ENCODE data around the gene LIN28B.

LIN28B gene

GRCh38 chr6:105024803-105025202, 67.9 kb downstream of the LIN28B start:
- no peak overlapping the region for H3K4me3 ChIP-seq
- TF ChIP-seq, protein P1, sequence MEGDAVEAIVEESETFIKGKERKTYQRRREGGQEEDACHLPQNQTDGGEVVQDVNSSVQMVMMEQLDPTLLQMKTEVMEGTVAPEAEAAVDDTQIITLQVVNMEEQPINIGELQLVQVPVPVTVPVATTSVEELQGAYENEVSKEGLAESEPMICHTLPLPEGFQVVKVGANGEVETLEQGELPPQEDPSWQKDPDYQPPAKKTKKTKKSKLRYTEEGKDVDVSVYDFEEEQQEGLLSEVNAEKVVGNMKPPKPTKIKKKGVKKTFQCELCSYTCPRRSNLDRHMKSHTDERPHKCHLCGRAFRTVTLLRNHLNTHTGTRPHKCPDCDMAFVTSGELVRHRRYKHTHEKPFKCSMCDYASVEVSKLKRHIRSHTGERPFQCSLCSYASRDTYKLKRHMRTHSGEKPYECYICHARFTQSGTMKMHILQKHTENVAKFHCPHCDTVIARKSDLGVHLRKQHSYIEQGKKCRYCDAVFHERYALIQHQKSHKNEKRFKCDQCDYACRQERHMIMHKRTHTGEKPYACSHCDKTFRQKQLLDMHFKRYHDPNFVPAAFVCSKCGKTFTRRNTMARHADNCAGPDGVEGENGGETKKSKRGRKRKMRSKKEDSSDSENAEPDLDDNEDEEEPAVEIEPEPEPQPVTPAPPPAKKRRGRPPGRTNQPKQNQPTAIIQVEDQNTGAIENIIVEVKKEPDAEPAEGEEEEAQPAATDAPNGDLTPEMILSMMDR (IDR thresholded peaks at IDR 0.05), result no peak
- intact Hi-C loops (cut with DNase I; ENCODE audit: low total_unique reads), result no loop called here
- H3K4me1 ChIP-seq, result no peaks in the 10 kb centered on the region
- no peak overlapping the region for H3K27ac ChIP-seq
- H3K36me3 ChIP-seq, result no peaks in the 10 kb centered on the region
- DNase-seq, result no peak
- H3K27me3 ChIP-seq, result no peaks in the 10 kb centered on the region
- H3K9me3 ChIP-seq, result no peaks in the 10 kb centered on the region

GRCh38 chr6:105028898-105029297, 72.0 kb downstream of the LIN28B start:
- H3K36me3 ChIP-seq, result no peaks in the 10 kb centered on the region

DNA sequence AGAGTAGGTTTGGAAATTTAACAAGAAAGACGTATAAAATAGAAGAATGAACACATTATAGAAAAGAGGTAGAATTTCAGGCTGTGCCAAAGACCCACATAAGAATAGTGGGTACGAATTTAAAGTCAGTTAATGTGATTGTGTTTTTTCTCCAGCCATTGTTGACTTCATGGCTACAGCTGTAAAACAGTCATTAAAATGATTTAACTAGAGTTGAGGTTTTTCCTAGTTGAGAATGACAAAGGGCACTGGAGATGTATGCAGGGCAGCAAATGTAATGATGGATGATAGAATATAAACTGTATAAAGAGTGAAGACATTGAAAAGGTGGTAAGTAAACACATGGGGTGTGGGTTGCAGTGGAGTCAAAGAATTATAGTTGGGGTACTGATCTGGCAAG, 72.7 kb downstream of the LIN28B start:
- no peaks in the 10 kb centered on the region for H3K9me3 ChIP-seq
- H3K27ac ChIP-seq, result no peak overlapping the region
- no peaks in the 10 kb centered on the region for H3K4me1 ChIP-seq
- no peaks in the 10 kb centered on the region for H3K36me3 ChIP-seq
- TF ChIP-seq, protein P1 (IDR thresholded peaks at IDR 0.05), result no peak
- no peaks in the 10 kb centered on the region for H3K27me3 ChIP-seq
- intact Hi-C loops (cut with DNase I; ENCODE audit: low total_unique reads), result no loop called here
- H3K4me3 ChIP-seq, result no peak overlapping the region
- no peak for DNase-seq

More at GRCh38 chr6:105028898-105029297, 72.0 kb downstream of the LIN28B start:
- Histone ChIP-seq H3K4me3 (no peak overlapping the region), H3K27me3 (no peaks in the 10 kb centered on the region), H3K27ac (no peak overlapping the region), H3K4me1 (no peaks in the 10 kb centered on the region), H3K9me3 (no peaks in the 10 kb centered on the region)
- TF ChIP-seq, protein P1 (IDR thresholded peaks at IDR 0.05), result no peak
- DNase-seq, result no peak
- intact Hi-C loops (cut with DNase I; ENCODE audit: low total_unique reads), result no loop called here

- Histone ChIP-seq H3K27ac (no peak overlapping the region), H3K9me3 (no peaks in the 10 kb centered on the region), H3K36me3 (no peaks in the 10 kb centered on the region), H3K4me1 (no peaks in the 10 kb centered on the region), H3K4me3 (no peak overlapping the region), H3K27me3 (no peaks in the 10 kb centered on the region)
- TF ChIP-seq, protein P1 (IDR thresholded peaks at IDR 0.05), result no peak
- intact Hi-C loops (cut with DNase I; ENCODE audit: low total_unique reads), result no loop called here
- no peak for DNase-seq
Measured at GRCh38 chr6:105034470-105034869, 77.6 kb downstream of the LIN28B start.

- no peaks in the 10 kb centered on the region for H3K4me1 ChIP-seq
- no peaks in the 10 kb centered on the region for H3K36me3 ChIP-seq
- no peaks in the 10 kb centered on the region for H3K9me3 ChIP-seq
- H3K27me3 ChIP-seq, result no peaks in the 10 kb centered on the region
- no peak for DNase-seq
- TF ChIP-seq, protein P1 (IDR thresholded peaks at IDR 0.05), result no peak
- intact Hi-C loops (cut with DNase I; ENCODE audit: low total_unique reads), result no loop called here
- H3K4me3 ChIP-seq, result no peak overlapping the region
- no peak overlapping the region for H3K27ac ChIP-seq
Measured at GRCh38 chr6:105035299-105035698, 78.4 kb downstream of the LIN28B start.

DNA sequence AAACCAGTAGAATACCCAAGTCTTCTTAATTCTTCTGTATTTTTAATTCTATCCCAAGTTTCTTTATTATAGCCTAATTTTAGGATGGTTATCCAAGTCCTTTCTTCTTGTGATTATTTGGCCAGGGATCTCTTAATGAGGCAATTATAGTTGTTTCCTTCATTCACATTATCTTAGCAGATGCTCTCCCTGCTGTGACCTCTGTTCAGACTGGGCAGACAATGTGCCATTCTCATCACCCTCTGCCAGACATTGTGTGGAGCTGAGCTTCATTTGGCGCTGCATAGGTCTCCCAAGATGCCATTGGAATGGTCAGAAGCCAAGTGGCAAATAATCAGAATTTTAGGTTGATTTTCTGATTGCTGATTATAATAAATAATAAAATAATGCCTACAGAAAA, 79.4 kb downstream of the LIN28B start:
- no peaks in the 10 kb centered on the region for H3K27me3 ChIP-seq
- TF ChIP-seq, protein P1 (IDR thresholded peaks at IDR 0.05), result no peak
- H3K27ac ChIP-seq, result no peak overlapping the region
- no peaks in the 10 kb centered on the region for H3K9me3 ChIP-seq
- H3K4me3 ChIP-seq, result no peak overlapping the region
- no peaks in the 10 kb centered on the region for H3K36me3 ChIP-seq
- H3K4me1 ChIP-seq, result no peaks in the 10 kb centered on the region
- no peak for DNase-seq
- intact Hi-C loops (cut with DNase I; ENCODE audit: low total_unique reads), result no loop called here

Data from tibial artery (tissue), 4 donors.